GM12892 (cell line): ENCODE results near the gene LRP3.

Source experiments
- POLR2A ChIP-seq: IDR thresholded peaks from 2 replicates; pipeline ENCODE4 v1.6.1; 2011; ENCODE audit warnings: low read depth, low read length, control low read depth
- POLR2AphosphoS5 ChIP-seq: IDR thresholded peaks from 2 replicates; pipeline ENCODE4 v1.6.1; 2011; ENCODE audit warnings: low read depth, low read length, control low read depth
- TAF1 ChIP-seq: IDR thresholded peaks from 2 replicates; pipeline ENCODE4 v1.6.1; 2011; ENCODE audit warnings: low read depth, mild to moderate bottlenecking, control low read depth, low read length, borderline replicate concordance

DNA sequence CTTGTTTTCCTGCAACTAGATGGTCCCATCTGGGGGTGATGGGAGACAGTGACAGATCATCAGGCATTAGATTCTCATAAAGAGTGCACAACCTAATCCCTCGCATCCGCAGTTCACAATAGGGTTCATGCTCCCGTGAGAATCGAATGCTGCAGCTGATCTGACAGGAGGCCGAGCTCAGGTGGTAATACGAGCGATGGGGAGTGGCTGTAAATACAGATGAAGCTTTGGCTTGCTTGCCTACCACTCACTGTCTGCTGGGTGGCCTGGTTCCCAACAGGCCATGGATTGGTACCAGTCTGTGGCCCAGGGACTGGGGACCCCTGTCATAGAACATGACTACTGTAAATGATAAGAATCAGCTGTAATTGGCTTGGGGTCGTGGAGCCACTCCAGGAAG, 34.2 kb upstream of the LRP3 start:
- TF ChIP-seq TAF1, result no peak
- no peak for TF ChIP-seq POLR2A
- no peak for TF ChIP-seq POLR2AphosphoS5
